HL-60 (cell line): ENCODE measurements around the gene MS4A12.
"Not testable (repeated sequence)": the region's sequence is repeated elsewhere in the genome, so short reads cannot be mapped to it uniquely, and the experiment has no call there.

Experiments
- DNase-seq, 2 experiments: peaks; one replicate each; pipeline ENCODE4 v3.0.0-alpha.2; 2010 to 2020; ENCODE audit warnings: low read depth in 1 of 2, low spot score in 1 of 2
- H3K27ac ChIP-seq: fragments of 250-450 bp; sonication (Bioruptor Pico); replicated peaks from 2 replicates; pipeline ENCODE4 v1.5.1; 2020; ENCODE audit warnings: mild to moderate bottlenecking, moderate library complexity
- H3K27me3 ChIP-seq: fragments of 250-450 bp; sonication (Bioruptor Pico); 2 replicates; pipeline ENCODE4 v1.5.1; 2021; ENCODE audit warnings: mild to moderate bottlenecking, moderate library complexity; ENCODE audit not compliant: insufficient read depth, poor library complexity, severe bottlenecking
- H3K4me3 ChIP-seq: replicated peaks from 2 replicates; pipeline ENCODE4 v1.5.1; 2011; ENCODE audit warnings: mild to moderate bottlenecking, control low read depth, low read length; ENCODE audit not compliant: insufficient read depth
- CTCF ChIP-seq: IDR thresholded peaks from one replicate; pipeline ENCODE4 v1.5.1; 2011; ENCODE audit warnings: low read length, control low read depth, inconsistent platforms; ENCODE audit not compliant: insufficient read depth
- GABPA ChIP-seq: IDR thresholded peaks from 2 replicates; pipeline ENCODE4 v1.6.1; 2012; ENCODE audit warnings: low read depth
- POLR2AphosphoS5 ChIP-seq: IDR thresholded peaks from 2 replicates; pipeline ENCODE4 v1.6.1; 2012; ENCODE audit warnings: low read depth
- REST ChIP-seq: IDR thresholded peaks from 2 replicates; pipeline ENCODE4 v1.6.1; 2012; ENCODE audit warnings: low read depth; ENCODE audit not compliant: insufficient replicate concordance
- SPI1 ChIP-seq: IDR thresholded peaks from 2 replicates; pipeline ENCODE4 v1.6.1; 2012; ENCODE audit warnings: low read depth, mild to moderate bottlenecking, borderline replicate concordance
- long read RNA-seq: library from polyadenylated mRNA; unstranded; transcript quantifications from one replicate; pipeline ENCODE4 v2.0.0, GENCODE V29; 2020

Gene MS4A12
- long read RNA-seq: 0 reads

- Histone ChIP-seq H3K27ac (no peak within 1 kb of the TSS), H3K27me3 (no peaks in the 10 kb centered on the region), H3K4me3 (no peak within 1 kb of the TSS)
- DNase-seq: no peak
- TF ChIP-seq GABPA: no peak
- TF ChIP-seq SPI1: no peak
- no peak for TF ChIP-seq POLR2AphosphoS5
- no peak for TF ChIP-seq REST
- no peak for TF ChIP-seq CTCF
Measured at GRCh38 chr11:60492488-60493009, at the start of gene MS4A12. Gene MS4A12, plus strand, starts transcription at chr11:60492778. Its CDS starts 4,541 bp downstream, at chr11:60497319.

- DNase-seq: no peak
- no peak overlapping the region for H3K4me3 ChIP-seq
- H3K27me3 ChIP-seq: no peaks in the 10 kb centered on the region
- no peak overlapping the region for H3K27ac ChIP-seq
- no peak for TF ChIP-seq POLR2AphosphoS5
Measured at GRCh38 chr11:60447070-60447469, 45.5 kb upstream of the MS4A12 start.

- DNase-seq: no peak
- Histone ChIP-seq H3K27ac (no peak overlapping the region), H3K4me3 (no peak overlapping the region), H3K27me3 (no peaks in the 10 kb centered on the region)
- TF ChIP-seq SPI1 (no peak), POLR2AphosphoS5 (no peak), REST (no peak), GABPA (no peak), CTCF (no peak)
Measured at GRCh38 chr11:60447846-60448245, 44.7 kb upstream of the MS4A12 start.

GRCh38 chr11:60451185-60451584, 41.4 kb upstream of the MS4A12 start:
- DNase-seq, H3K27ac ChIP-seq, H3K4me3 ChIP-seq, H3K27me3 ChIP-seq: not testable (repeated sequence)

- no peaks in the 10 kb centered on the region for H3K27me3 ChIP-seq
- no peak overlapping the region for H3K4me3 ChIP-seq
- TF ChIP-seq CTCF (no peak), GABPA (no peak), POLR2AphosphoS5 (no peak)
- no peak for DNase-seq
- H3K27ac ChIP-seq: no peak overlapping the region
Measured at GRCh38 chr11:60454212-60454611, 38.4 kb upstream of the MS4A12 start.
